Thyroid gland (tissue), 4 donors: ENCODE measurements around the gene ASB2.

Experiments
- CTCF ChIP-seq, 6 experiments: fragments of 200-600 bp in 3 of 6; fragments of 450-650 bp in 3 of 6; sonication (generic) in 3 of 6; IDR thresholded peaks; one replicate each; pipeline ENCODE4 v1.5.1; 2016 to 2019; ENCODE audit warnings: antibody characterized with exemption in 6 of 6, mild to moderate bottlenecking in 2 of 6, inconsistent platforms in 1 of 6, moderate library complexity in 1 of 6
- POLR2A ChIP-seq, 2 donors: fragments of 450-650 bp; IDR thresholded peaks; one replicate each; pipeline ENCODE4 v1.6.1; 2017; ENCODE audit warnings: antibody characterized with exemption in 2 of 2, mild to moderate bottlenecking in 2 of 2, moderate library complexity in 1 of 2

- TF ChIP-seq CTCF (IDR thresholded peaks at IDR 0.05) (no peak), POLR2A (IDR thresholded peaks at IDR 0.05) (no peak)
Observed at GRCh38 chr14:93962701-93963601, 13.4 kb downstream of the ASB2 start.
